ENCODE data around the gene GADD45G. TPM values are rescaled to one million over a fixed set of nuclear protein-coding genes. Genes with fewer than 3 reads are reported as not detected.
A peak's percentile ranks its signal among the peaks of the same experiment; 100 is the strongest.

The GADD45G gene
- total and polyA plus RNA-seq, 2 of the 4 experiments (the other 2 are of a cell fraction), result 0.15 TPM; not detected in 1

DNA sequence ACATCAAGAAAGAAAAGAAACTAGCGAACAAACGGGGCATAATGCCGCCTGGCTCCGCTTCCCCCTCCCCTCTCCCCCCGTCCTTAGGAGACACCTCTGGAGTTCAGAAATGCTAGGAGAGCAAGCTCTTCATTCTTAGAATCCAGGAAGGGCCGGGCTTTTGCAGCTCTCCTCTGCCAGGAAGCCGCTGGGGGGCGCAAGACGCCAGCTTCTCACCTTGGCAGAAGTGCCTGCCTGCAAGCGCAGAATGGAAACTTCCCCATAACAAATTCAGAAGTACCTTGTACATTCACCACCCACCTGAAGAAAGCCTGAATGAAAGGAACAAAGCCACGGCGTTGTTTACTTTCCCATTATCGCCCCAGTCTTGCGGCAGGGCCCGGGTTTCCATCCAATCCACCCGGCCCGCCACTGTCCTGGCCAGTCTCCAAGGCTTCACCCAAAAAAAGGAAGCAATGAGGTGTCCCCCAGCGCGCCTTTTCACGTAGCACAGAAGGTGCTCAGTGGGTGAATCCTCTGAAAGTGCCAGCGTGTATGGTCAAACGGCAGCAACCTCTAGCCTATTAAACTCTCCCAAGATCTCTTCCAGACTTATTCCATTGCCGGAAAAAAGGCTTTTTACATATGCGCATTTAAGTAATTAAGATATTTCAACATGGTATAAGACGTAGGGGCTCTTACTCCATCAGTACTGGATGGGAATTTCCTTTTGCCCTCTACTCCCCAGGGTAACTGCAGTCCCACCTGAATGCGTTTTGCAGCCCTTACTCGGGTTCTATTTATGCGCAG, 1.6 kb upstream of the GADD45G start:
- Histone ChIP-seq H3K79me1 (ENCODE audit: low read depth in 1 of 2, low read length in 2 of 2) (no peaks in the 10 kb centered on the region), H3K9ac (ENCODE audit: low read depth, low read length) (no peak overlapping the region), H4K5ac (ENCODE audit: low read depth, low read length) (no peak overlapping the region), H3K23ac (ENCODE audit: low read depth, low read length) (no peak overlapping the region), H3K27me3 (ENCODE audit: control insufficient read depth, insufficient read depth, low read length) (peaks cover 33% of the 10 kb centered on the region), H3K9me1 (ENCODE audit: insufficient read depth, low read length) (no peaks in the 10 kb centered on the region; the same call in 1 of the 2 replicates), H2BK20ac (ENCODE audit: low read depth, low read length) (no peak overlapping the region), H3K4me3 (ENCODE audit: insufficient read depth, low read depth, low read length) (no peak overlapping the region), H3K4me2 (ENCODE audit: low read depth, low read length) (peak overlapping the region; percentile 94; the same call in 1 of the 2 replicates), H3K36me3 (ENCODE audit: control insufficient read depth, insufficient read depth, low read length) (no peaks in the 10 kb centered on the region), H2AK9ac (replicated peaks; ENCODE audit: low read depth, low read length, poor library complexity) (no peak overlapping the region), H3K56ac (ENCODE audit: extremely low read depth, insufficient read depth, low read length) (no peak overlapping the region), H2AK5ac (ENCODE audit: low read depth, low read length) (no peak overlapping the region), H2BK5ac (ENCODE audit: low read depth, low read length, poor library complexity, severe bottlenecking) (no peak overlapping the region), H3K14ac (replicated peaks; ENCODE audit: low read depth, low read length) (no peak overlapping the region), H2AFZ (replicated peaks; ENCODE audit: low read length, poor library complexity) (peak overlapping the region; percentile 28), H4K8ac (ENCODE audit: low read depth in 2 of 2, low read length in 2 of 2) (no peak overlapping the region), H3K9me3 (ENCODE audit: control insufficient read depth, insufficient read depth, low read length) (no peaks in the 10 kb centered on the region), H3K4ac (ENCODE audit: low read depth, low read length) (no peak overlapping the region), H3K4me1 (ENCODE audit: control insufficient read depth, insufficient read depth, low read length) (peaks cover 5% of the 10 kb centered on the region), H3K18ac (ENCODE audit: low read depth, low read length) (no peak overlapping the region), H2BK120ac (ENCODE audit: low read depth, low read length) (no peak overlapping the region), H4K91ac (ENCODE audit: insufficient read depth, low read depth, low read length) (no peak overlapping the region), H2BK15ac (ENCODE audit: low read depth, low read length) (no peak overlapping the region), H4K20me1 (ENCODE audit: insufficient read depth, low read length) (no peaks in the 10 kb centered on the region), H3K27ac (ENCODE audit: insufficient read depth, low read length) (no peak overlapping the region)
- POLR2A ChIA-PET (ENCODE audit: unreplicated experiment), result interaction anchor here (0.6 kb wide), 1 partner anchor 1265 kb away, joined by 3 read pairs; no protein-coding TSS in a partner anchor
- in situ Hi-C loops (cut with MboI; ENCODE audit: low sequenced_read_pairs), result loop anchor here (5.0 kb wide), 1 partner anchor 499 kb away; no protein-coding TSS in a partner anchor
- CTCF ChIA-PET, result interaction anchor here (0.5 to 1.9 kb wide), 17 partner anchors 8 to 715 kb away, joined by 3 to 11 read pairs (median 3); no protein-coding TSS in a partner anchor
- peak; percentile 67 for DNase-seq
- dilution Hi-C loops (cut with HindIII; ENCODE audit: low sequenced_read_pairs, unreplicated experiment), result no loop called here
- BruUV-seq (replicated peaks), result no TSS peak
- TF ChIP-seq CHD1 (IDR thresholded peaks at IDR 0.05; ENCODE audit: low read depth, low read length) (no peak), RFX5 (IDR thresholded peaks at IDR 0.05; ENCODE audit: low read depth, low read length) (no peak), MAZ (IDR thresholded peaks at IDR 0.05; ENCODE audit: borderline replicate concordance, low read depth, low read length) (no peak), RCOR1 (IDR thresholded peaks at IDR 0.05; ENCODE audit: insufficient replicate concordance, low read length) (no peak), RAD21 (IDR thresholded peaks at IDR 0.05; ENCODE audit: low read length) (peak; percentile 79), SMC3 (IDR thresholded peaks at IDR 0.05; ENCODE audit: low read depth, low read length) (peak; percentile 73)
- TF ChIP-seq, protein P1, sequence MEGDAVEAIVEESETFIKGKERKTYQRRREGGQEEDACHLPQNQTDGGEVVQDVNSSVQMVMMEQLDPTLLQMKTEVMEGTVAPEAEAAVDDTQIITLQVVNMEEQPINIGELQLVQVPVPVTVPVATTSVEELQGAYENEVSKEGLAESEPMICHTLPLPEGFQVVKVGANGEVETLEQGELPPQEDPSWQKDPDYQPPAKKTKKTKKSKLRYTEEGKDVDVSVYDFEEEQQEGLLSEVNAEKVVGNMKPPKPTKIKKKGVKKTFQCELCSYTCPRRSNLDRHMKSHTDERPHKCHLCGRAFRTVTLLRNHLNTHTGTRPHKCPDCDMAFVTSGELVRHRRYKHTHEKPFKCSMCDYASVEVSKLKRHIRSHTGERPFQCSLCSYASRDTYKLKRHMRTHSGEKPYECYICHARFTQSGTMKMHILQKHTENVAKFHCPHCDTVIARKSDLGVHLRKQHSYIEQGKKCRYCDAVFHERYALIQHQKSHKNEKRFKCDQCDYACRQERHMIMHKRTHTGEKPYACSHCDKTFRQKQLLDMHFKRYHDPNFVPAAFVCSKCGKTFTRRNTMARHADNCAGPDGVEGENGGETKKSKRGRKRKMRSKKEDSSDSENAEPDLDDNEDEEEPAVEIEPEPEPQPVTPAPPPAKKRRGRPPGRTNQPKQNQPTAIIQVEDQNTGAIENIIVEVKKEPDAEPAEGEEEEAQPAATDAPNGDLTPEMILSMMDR (conservative IDR thresholded peaks at IDR 0.05; ENCODE audit: low read depth, low read length), result peak; percentile 74
- intact Hi-C loops (cut with micrococcal nuclease), result loop anchor here (1.0 kb wide), 1 partner anchor 499 kb away; no protein-coding TSS in a partner anchor
- peak; percentile 33 for ATAC-seq (ENCODE audit: low read depth)
- WGBS, 2 experiments (ENCODE audit: extremely low coverage in 2 of 2, insufficient read length in 1 of 2), result 3% methylated on average over 12 of the region's 28 CpGs; no CpG with 5 or more reads in 1 of the 2 experiments
